ENCODE data around the gene APBA2.

- TF ChIP-seq POLR2A (IDR thresholded peaks at IDR 0.05; ENCODE audit: low read depth, low read length) = no peak
- no peak for TF ChIP-seq RAD21 (IDR thresholded peaks at IDR 0.05; ENCODE audit: low read length)
- no peak for TF ChIP-seq USF2 (IDR thresholded peaks at IDR 0.05; ENCODE audit: low read depth, low read length)
- TF ChIP-seq CTCF (conservative IDR thresholded peaks at IDR 0.05; ENCODE audit: low read depth, low read length) = no peak
- TF ChIP-seq MAZ (IDR thresholded peaks at IDR 0.05; ENCODE audit: borderline replicate concordance, low read depth, low read length) = no peak
- no peak for TF ChIP-seq MAFK (IDR thresholded peaks at IDR 0.05; ENCODE audit: low read depth, low read length)
- no peak for TF ChIP-seq NFE2L2 (IDR thresholded peaks at IDR 0.05; ENCODE audit: low read depth, low read length)
- no peak for TF ChIP-seq RCOR1 (IDR thresholded peaks at IDR 0.05; ENCODE audit: insufficient replicate concordance, low read length)
- no peak for TF ChIP-seq CEBPB (IDR thresholded peaks at IDR 0.05; ENCODE audit: low read depth, low read length)
- no peak for TF ChIP-seq FOS (IDR thresholded peaks at IDR 0.05; ENCODE audit: low read depth, low read length)
- no peak for TF ChIP-seq MXI1 (IDR thresholded peaks at IDR 0.05; ENCODE audit: borderline replicate concordance, low read depth, low read length)
Measured at GRCh38 chr15:28897861-28898585, 12.2 kb downstream of the APBA2 start.
